ENCODE data around the gene SLC31A2. TPM values are rescaled to one million over a fixed set of nuclear protein-coding genes. Genes with fewer than 3 reads are reported as not detected.

The SLC31A2 gene
- polyA plus RNA-seq, 1 of the 3 experiments (the other 2 are of a cell fraction) = 6.4 TPM

DNA sequence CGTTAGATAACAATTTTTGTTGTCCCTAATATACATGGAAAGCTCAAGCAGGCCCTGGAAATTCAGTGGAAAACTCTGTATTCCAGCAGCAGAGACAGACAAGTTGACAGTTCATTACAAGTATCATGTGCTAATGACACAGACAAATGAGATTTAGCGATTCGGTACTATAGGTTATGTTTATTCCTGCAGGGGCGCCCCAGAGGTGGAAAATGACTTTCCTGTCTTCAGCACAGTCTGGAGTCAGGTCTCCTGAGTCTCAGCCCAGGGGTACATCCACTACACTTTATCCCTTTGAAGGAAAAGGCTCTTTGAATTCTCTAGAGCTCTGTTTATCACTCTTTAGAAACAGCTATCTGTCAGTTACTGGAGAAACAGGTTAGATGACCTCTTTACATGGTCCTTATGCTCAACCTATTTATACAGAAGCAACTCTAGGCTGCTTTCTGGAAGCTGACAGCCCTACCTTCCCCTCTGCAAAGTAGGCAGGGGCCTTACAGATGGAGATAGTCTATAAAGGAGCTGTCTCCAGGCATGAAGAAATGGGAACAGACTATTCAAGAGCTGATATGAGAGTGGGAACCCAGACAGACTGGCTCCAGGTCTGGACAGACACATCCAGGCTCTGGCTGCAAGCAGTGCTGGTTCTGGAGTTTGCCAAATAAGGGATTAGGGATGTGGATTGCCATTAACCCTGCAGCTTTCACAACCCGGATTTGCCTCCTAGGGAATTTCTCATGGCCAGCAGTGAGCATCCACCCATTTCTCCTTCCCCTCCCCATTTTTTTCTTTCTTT, 7.2 kb upstream of the SLC31A2 start:
- Histone ChIP-seq H3K4me1 (ENCODE audit: control insufficient read depth in 1 of 2, insufficient read depth in 2 of 2, low read depth in 1 of 2, low read length in 1 of 2) (peaks cover 0 to 5% of the 10 kb centered on the region in 2 experiments; a peak in 1 of 4 replicates), H3K9me3 (no peaks in the 10 kb centered on the region), H3K9ac (no peak overlapping the region), H3K4me3 (ENCODE audit: low read depth in 2 of 2, low read length in 1 of 2) (no peak overlapping the region), H3K4me2 (no peak overlapping the region), H2AFZ (ENCODE audit: low read depth) (no peak overlapping the region), H3K9me2 (no peaks in the 10 kb centered on the region), H3K79me2 (ENCODE audit: insufficient read depth) (no peaks in the 10 kb centered on the region), H3K36me3 (replicated peaks in 1 of 2; ENCODE audit: control insufficient read depth in 1 of 2, insufficient read depth in 2 of 2, low read length in 1 of 2) (no peaks in the 10 kb centered on the region), H3K27ac (ENCODE audit: low read depth in 2 of 2, low read length in 1 of 2) (no peak overlapping the region), H3F3A (replicated peaks; ENCODE audit: insufficient read depth) (no peaks in the 10 kb centered on the region), H3K27me3 (ENCODE audit: insufficient read depth) (no peaks in the 10 kb centered on the region), H4K20me1 (ENCODE audit: insufficient read depth) (no peaks in the 10 kb centered on the region)
- no peak for DNase-seq
- ChIA-PET POLR2A (no interaction called here), CTCF (interaction anchor here (1.2 to 1.8 kb wide), 2 partner anchors 11 to 31 kb away, joined by 4 to 5 read pairs; no protein-coding TSS in a partner anchor)
- 43% methylated on average over 5 of the region's 5 CpGs for WGBS (ENCODE audit: low lambda C conversion rate)
- no peak for TF ChIP-seq GATA2 (CRISPR knock-in tag; IDR thresholded peaks at IDR 0.05)

DNA sequence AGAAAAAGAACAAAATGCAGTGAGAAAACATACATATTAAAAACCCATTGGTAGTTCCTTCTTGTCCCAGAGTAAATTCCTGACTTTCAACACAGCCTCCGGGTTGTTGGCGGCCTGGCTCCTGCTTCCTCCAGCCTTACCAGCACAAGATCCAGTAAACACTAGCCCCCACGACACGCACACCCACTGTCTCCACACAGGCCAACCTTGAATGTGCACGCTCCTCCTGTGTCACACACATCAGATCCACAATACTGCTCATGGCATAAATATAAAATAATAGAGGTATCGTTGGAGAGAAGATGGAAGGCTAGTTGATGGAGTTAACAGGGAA, 2.5 kb upstream of the SLC31A2 start:
- TF ChIP-seq RCOR1 (IDR thresholded peaks at IDR 0.05; ENCODE audit: low read length) (no peak), JUND (IDR thresholded peaks at IDR 0.05) (no peak), MXI1 (IDR thresholded peaks at IDR 0.05; ENCODE audit: low read depth, low read length) (no peak), MEF2A (IDR thresholded peaks at IDR 0.05; ENCODE audit: borderline replicate concordance, low read depth) (no peak), TAF1 (IDR thresholded peaks at IDR 0.05; ENCODE audit: borderline replicate concordance, low read depth, low read length) (no peak), CHD2 (IDR thresholded peaks at IDR 0.05; ENCODE audit: low read length, partially characterized antibody) (no peak), SMC3 (IDR thresholded peaks at IDR 0.05; ENCODE audit: low read depth, low read length) (no peak), RAD21 (IDR thresholded peaks at IDR 0.05; ENCODE audit: low read length) (no peak), NRF1 (IDR thresholded peaks at IDR 0.05; ENCODE audit: low read depth, low read length) (no peak)
- TF ChIP-seq, protein P1, sequence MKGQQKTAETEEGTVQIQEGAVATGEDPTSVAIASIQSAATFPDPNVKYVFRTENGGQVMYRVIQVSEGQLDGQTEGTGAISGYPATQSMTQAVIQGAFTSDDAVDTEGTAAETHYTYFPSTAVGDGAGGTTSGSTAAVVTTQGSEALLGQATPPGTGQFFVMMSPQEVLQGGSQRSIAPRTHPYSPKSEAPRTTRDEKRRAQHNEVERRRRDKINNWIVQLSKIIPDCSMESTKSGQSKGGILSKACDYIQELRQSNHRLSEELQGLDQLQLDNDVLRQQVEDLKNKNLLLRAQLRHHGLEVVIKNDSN (IDR thresholded peaks at IDR 0.05; ENCODE audit: borderline replicate concordance, low read depth) = no peak
- TF ChIP-seq, protein P2, sequence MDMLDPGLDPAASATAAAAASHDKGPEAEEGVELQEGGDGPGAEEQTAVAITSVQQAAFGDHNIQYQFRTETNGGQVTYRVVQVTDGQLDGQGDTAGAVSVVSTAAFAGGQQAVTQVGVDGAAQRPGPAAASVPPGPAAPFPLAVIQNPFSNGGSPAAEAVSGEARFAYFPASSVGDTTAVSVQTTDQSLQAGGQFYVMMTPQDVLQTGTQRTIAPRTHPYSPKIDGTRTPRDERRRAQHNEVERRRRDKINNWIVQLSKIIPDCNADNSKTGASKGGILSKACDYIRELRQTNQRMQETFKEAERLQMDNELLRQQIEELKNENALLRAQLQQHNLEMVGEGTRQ (IDR thresholded peaks at IDR 0.05; ENCODE audit: borderline replicate concordance, low read depth, low read length) = no peak
- TF ChIP-seq, protein P3, sequence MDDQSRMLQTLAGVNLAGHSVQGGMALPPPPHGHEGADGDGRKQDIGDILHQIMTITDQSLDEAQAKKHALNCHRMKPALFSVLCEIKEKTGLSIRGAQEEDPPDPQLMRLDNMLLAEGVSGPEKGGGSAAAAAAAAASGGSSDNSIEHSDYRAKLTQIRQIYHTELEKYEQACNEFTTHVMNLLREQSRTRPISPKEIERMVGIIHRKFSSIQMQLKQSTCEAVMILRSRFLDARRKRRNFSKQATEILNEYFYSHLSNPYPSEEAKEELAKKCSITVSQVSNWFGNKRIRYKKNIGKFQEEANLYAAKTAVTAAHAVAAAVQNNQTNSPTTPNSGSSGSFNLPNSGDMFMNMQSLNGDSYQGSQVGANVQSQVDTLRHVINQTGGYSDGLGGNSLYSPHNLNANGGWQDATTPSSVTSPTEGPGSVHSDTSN (IDR thresholded peaks at IDR 0.05) = no peak
- TF ChIP-seq, protein P4, sequence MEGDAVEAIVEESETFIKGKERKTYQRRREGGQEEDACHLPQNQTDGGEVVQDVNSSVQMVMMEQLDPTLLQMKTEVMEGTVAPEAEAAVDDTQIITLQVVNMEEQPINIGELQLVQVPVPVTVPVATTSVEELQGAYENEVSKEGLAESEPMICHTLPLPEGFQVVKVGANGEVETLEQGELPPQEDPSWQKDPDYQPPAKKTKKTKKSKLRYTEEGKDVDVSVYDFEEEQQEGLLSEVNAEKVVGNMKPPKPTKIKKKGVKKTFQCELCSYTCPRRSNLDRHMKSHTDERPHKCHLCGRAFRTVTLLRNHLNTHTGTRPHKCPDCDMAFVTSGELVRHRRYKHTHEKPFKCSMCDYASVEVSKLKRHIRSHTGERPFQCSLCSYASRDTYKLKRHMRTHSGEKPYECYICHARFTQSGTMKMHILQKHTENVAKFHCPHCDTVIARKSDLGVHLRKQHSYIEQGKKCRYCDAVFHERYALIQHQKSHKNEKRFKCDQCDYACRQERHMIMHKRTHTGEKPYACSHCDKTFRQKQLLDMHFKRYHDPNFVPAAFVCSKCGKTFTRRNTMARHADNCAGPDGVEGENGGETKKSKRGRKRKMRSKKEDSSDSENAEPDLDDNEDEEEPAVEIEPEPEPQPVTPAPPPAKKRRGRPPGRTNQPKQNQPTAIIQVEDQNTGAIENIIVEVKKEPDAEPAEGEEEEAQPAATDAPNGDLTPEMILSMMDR (IDR thresholded peaks at IDR 0.05) = no peak
- Histone ChIP-seq H3K9me2 (no peaks in the 10 kb centered on the region), H3F3A (replicated peaks; ENCODE audit: insufficient read depth) (no peaks in the 10 kb centered on the region), H3K36me3 (replicated peaks in 1 of 2; ENCODE audit: control insufficient read depth in 1 of 2, insufficient read depth in 2 of 2, low read length in 1 of 2) (no peaks in the 10 kb centered on the region), H3K27ac (ENCODE audit: low read depth in 2 of 2, low read length in 1 of 2) (no peak overlapping the region), H3K27me3 (ENCODE audit: insufficient read depth) (no peaks in the 10 kb centered on the region), H3K9ac (no peak overlapping the region), H2AFZ (ENCODE audit: low read depth) (no peak overlapping the region), H3K4me3 (ENCODE audit: low read depth in 2 of 2, low read length in 1 of 2) (no peak overlapping the region), H3K9me3 (no peaks in the 10 kb centered on the region), H3K79me2 (ENCODE audit: insufficient read depth) (no peaks in the 10 kb centered on the region), H3K4me1 (ENCODE audit: control insufficient read depth in 1 of 2, insufficient read depth in 2 of 2, low read depth in 1 of 2, low read length in 1 of 2) (peaks cover 0 to 5% of the 10 kb centered on the region in 2 experiments; a peak in 1 of 4 replicates), H4K20me1 (ENCODE audit: insufficient read depth) (no peaks in the 10 kb centered on the region), H3K4me2 (no peak overlapping the region)
- no peak for DNase-seq
- WGBS (ENCODE audit: low lambda C conversion rate) = 77% methylated on average over 6 of the region's 6 CpGs
- ChIA-PET CTCF (interaction anchor here (1.0 kb wide), 1 partner anchor 223 kb away, joined by 3 read pairs; no protein-coding TSS in a partner anchor), POLR2A (interaction anchor here (1.0 kb wide), 1 partner anchor 8 kb away, joined by 3 read pairs; no protein-coding TSS in a partner anchor)

Measured in SK-N-SH (cell line).